GM23248 (cell line): Measurements from ENCODE around the gene TCOF1. TPM values are rescaled to one million over a fixed set of nuclear protein-coding genes. Genes with fewer than 3 reads are reported as not detected.

ENCODE experiments used
- DNase-seq: peaks from one replicate; pipeline ENCODE4 v3.0.0-alpha.2; 2015
- H2AFZ ChIP-seq: fragments of 200-600 bp; sonication (generic); 2 replicates; pipeline ENCODE4 v1.6.1; 2016; ENCODE audit warnings: antibody characterized with exemption
- H3F3A ChIP-seq: fragments of 200-600 bp; sonication (generic); 2 replicates; pipeline ENCODE4 v1.6.1; 2016; ENCODE audit warnings: mild to moderate bottlenecking, antibody characterized with exemption, mixed run types; ENCODE audit not compliant: insufficient read depth
- H3K27ac ChIP-seq: fragments of 200-600 bp; sonication (generic); 2 replicates; pipeline ENCODE4 v1.5.1; 2016; ENCODE audit warnings: mild to moderate bottlenecking
- H3K27me3 ChIP-seq: fragments of 200-600 bp; sonication (generic); replicated peaks from 2 replicates; pipeline ENCODE4 v1.6.1; 2016; ENCODE audit warnings: mild to moderate bottlenecking; ENCODE audit not compliant: insufficient read depth
- H3K36me3 ChIP-seq: fragments of 200-600 bp; sonication (generic); 2 replicates; pipeline ENCODE4 v1.6.1; 2016; ENCODE audit warnings: low read depth, mild to moderate bottlenecking
- H3K4me1 ChIP-seq: fragments of 200-600 bp; sonication (generic); 2 replicates; pipeline ENCODE4 v1.6.1; 2016; ENCODE audit warnings: mild to moderate bottlenecking; ENCODE audit not compliant: insufficient read depth
- H3K4me2 ChIP-seq: fragments of 200-600 bp; sonication (generic); one replicate; pipeline ENCODE4 v1.6.1; 2016; ENCODE audit warnings: mild to moderate bottlenecking; ENCODE audit not compliant: unreplicated experiment
- H3K4me3 ChIP-seq: fragments of 200-600 bp; sonication (generic); 2 replicates; pipeline ENCODE4 v1.5.1; 2016; ENCODE audit warnings: mild to moderate bottlenecking
- H3K79me2 ChIP-seq: fragments of 200-600 bp; sonication (generic); 2 replicates; pipeline ENCODE4 v1.6.1; 2016; ENCODE audit warnings: mild to moderate bottlenecking; ENCODE audit not compliant: insufficient read depth
- H3K9ac ChIP-seq: fragments of 200-600 bp; sonication (generic); 2 replicates; pipeline ENCODE4 v1.6.1; 2016; ENCODE audit warnings: mild to moderate bottlenecking
- H3K9me2 ChIP-seq: fragments of 200-600 bp; sonication (generic); 2 replicates; pipeline ENCODE4 v1.6.1; 2016; ENCODE audit warnings: mixed run types, mild to moderate bottlenecking, moderate library complexity; ENCODE audit not compliant: insufficient read depth
- H3K9me3 ChIP-seq: fragments of 200-600 bp; sonication (generic); one replicate; pipeline ENCODE4 v1.6.1; 2017; ENCODE audit warnings: low read depth
- H4K20me1 ChIP-seq: fragments of 200-600 bp; sonication (generic); 2 replicates; pipeline ENCODE4 v1.6.0; 2016; ENCODE audit not compliant: insufficient read depth
- EZH2 ChIP-seq: fragments of 200-600 bp; sonication (generic); IDR thresholded peaks from 2 replicates; pipeline ENCODE4 v1.6.1; 2018; ENCODE audit warnings: antibody characterized with exemption, mild to moderate bottlenecking; ENCODE audit not compliant: insufficient read depth, poor library complexity, severe bottlenecking
- EZH2phosphoT487 ChIP-seq: fragments of 200-600 bp; sonication (generic); IDR thresholded peaks from 2 replicates; pipeline ENCODE4 v1.6.1; 2018; ENCODE audit warnings: antibody characterized with exemption, moderate library complexity, mild to moderate bottlenecking, low read depth; ENCODE audit not compliant: insufficient read depth
- WGBS, 2 experiments: methylation state at CpG; one replicate each; pipeline ENCODE4 v1.1.6; 2015 to 2017; ENCODE audit warnings: low lambda C conversion rate in 2 of 2, low coverage in 1 of 2; ENCODE audit errors: missing lambda C conversion rate in 2 of 2; 5-methylcytosine and 5-hydroxymethylcytosine counted together
- in situ Hi-C: fragments of 300-500 bp; cut with MboI; formaldehyde crosslinking; loops from 2 replicates; pipeline ENCODE4 v1.15.0; 2020
- polyA plus RNA-seq: library from polyadenylated mRNA; unstranded; fragments of >200 nt; fragmentation: Nextera tagmentation; extraction: Ambion mirVana; gene quantifications from 2 replicates; pipeline ENCODE4 v1.2.1, GENCODE V29; 2016
- total RNA-seq: library from RNA; depleted of rRNA; stranded (reverse); fragments of >200 nt; shearing (Covaris generic); gene quantifications from 2 replicates; pipeline ENCODE4 v1.2.3, GENCODE V29; 2014

The TCOF1 gene
- total and polyA plus RNA-seq, 2 experiments from 2014 or later = 15.1 to 18.0 TPM

GRCh38 chr5:150339165-150339564, 18.3 kb upstream of the TCOF1 start:
- in situ Hi-C loops = no loop called here
- Histone ChIP-seq H3K9me3 (no peaks in the 10 kb centered on the region), H4K20me1 (no peaks in the 10 kb centered on the region), H3K79me2 (no peaks in the 10 kb centered on the region), H2AFZ (no peak overlapping the region), H3F3A (no peaks in the 10 kb centered on the region), H3K9me2 (no peaks in the 10 kb centered on the region), H3K4me1 (no peaks in the 10 kb centered on the region), H3K4me2 (no peak overlapping the region), H3K36me3 (no peaks in the 10 kb centered on the region), H3K4me3 (no peak overlapping the region), H3K27me3 (no peaks in the 10 kb centered on the region), H3K27ac (no peak overlapping the region), H3K9ac (no peak overlapping the region)
- 57 to 62% methylated on average over 5 of the region's 5 CpGs for WGBS, 2 experiments
- no peak for TF ChIP-seq EZH2
- no peak for TF ChIP-seq EZH2phosphoT487
- no peak for DNase-seq

GRCh38 chr5:150339841-150340240, 17.7 kb upstream of the TCOF1 start:
- no peaks in the 10 kb centered on the region for H3K79me2 ChIP-seq
- TF ChIP-seq EZH2 = no peak
- no peak for TF ChIP-seq EZH2phosphoT487
- H3K9me3 ChIP-seq = no peaks in the 10 kb centered on the region
- no peaks in the 10 kb centered on the region for H3K9me2 ChIP-seq
- H3K36me3 ChIP-seq = no peaks in the 10 kb centered on the region
- H4K20me1 ChIP-seq = no peaks in the 10 kb centered on the region
- no peak overlapping the region for H3K4me2 ChIP-seq
- DNase-seq = no peak
- WGBS, 2 experiments = 81 to 82% methylated on average over 4 of the region's 4 CpGs
- H3F3A ChIP-seq = no peaks in the 10 kb centered on the region
- in situ Hi-C loops = no loop called here
- no peaks in the 10 kb centered on the region for H3K4me1 ChIP-seq
- H2AFZ ChIP-seq = no peak overlapping the region
- H3K9ac ChIP-seq = no peak overlapping the region
- no peaks in the 10 kb centered on the region for H3K27me3 ChIP-seq
- no peak overlapping the region for H3K4me3 ChIP-seq
- H3K27ac ChIP-seq = no peak overlapping the region

GRCh38 chr5:150340614-150341255, 16.8 kb upstream of the TCOF1 start:
- Histone ChIP-seq H3K36me3 (no peaks in the 10 kb centered on the region), H3K4me3 (no peak overlapping the region), H3F3A (no peaks in the 10 kb centered on the region), H3K9me3 (no peaks in the 10 kb centered on the region), H2AFZ (no peak overlapping the region), H3K27me3 (no peaks in the 10 kb centered on the region), H3K4me1 (no peaks in the 10 kb centered on the region), H4K20me1 (no peaks in the 10 kb centered on the region), H3K9ac (no peak overlapping the region), H3K79me2 (no peaks in the 10 kb centered on the region), H3K4me2 (no peak overlapping the region), H3K27ac (no peak overlapping the region), H3K9me2 (no peaks in the 10 kb centered on the region)
- in situ Hi-C loops = no loop called here
- TF ChIP-seq EZH2phosphoT487 = no peak
- TF ChIP-seq EZH2 = no peak
- 76 to 78% methylated on average over 7 of the region's 7 CpGs for WGBS, 2 experiments
- no peak for DNase-seq

GRCh38 chr5:150341331-150341730, 16.2 kb upstream of the TCOF1 start:
- in situ Hi-C loops = no loop called here
- DNase-seq = no peak
- WGBS, 2 experiments = 58 to 71% methylated on average over 4 of the region's 4 CpGs

More at GRCh38 chr5:150341331-150341730, 16.2 kb upstream of the TCOF1 start:
- H3K27me3 ChIP-seq = no peaks in the 10 kb centered on the region
- H3K9me2 ChIP-seq = no peaks in the 10 kb centered on the region
- H2AFZ ChIP-seq = no peak overlapping the region
- no peak overlapping the region for H3K27ac ChIP-seq
- no peaks in the 10 kb centered on the region for H3K36me3 ChIP-seq
- H3K4me2 ChIP-seq = no peak overlapping the region
- TF ChIP-seq EZH2phosphoT487 = no peak
- no peak for TF ChIP-seq EZH2
- no peak overlapping the region for H3K4me3 ChIP-seq
- H4K20me1 ChIP-seq = no peaks in the 10 kb centered on the region
- no peak overlapping the region for H3K9ac ChIP-seq
- no peaks in the 10 kb centered on the region for H3K79me2 ChIP-seq
- H3K9me3 ChIP-seq = no peaks in the 10 kb centered on the region
- H3F3A ChIP-seq = no peaks in the 10 kb centered on the region
- no peaks in the 10 kb centered on the region for H3K4me1 ChIP-seq
